ENCODE measurements around the gene CEP68.
A peak's percentile ranks its signal among the peaks of the same experiment; 100 is the strongest.

CEP68 gene

GRCh38 chr2:65059071-65059470, 2.9 kb downstream of the CEP68 start:
- no peak overlapping the region for H3K4me3 ChIP-seq (replicated peaks; ENCODE audit: low read depth, low read length)
- no peak for TF ChIP-seq CTCF (IDR thresholded peaks at IDR 0.05; ENCODE audit: low read depth, low read length, missing control alignments)
- no peak for DNase-seq (ENCODE audit: extremely low read depth, low read depth)

- TF ChIP-seq CTCF (IDR thresholded peaks at IDR 0.05; ENCODE audit: low read depth, low read length, missing control alignments) = no peak
- H3K4me3 ChIP-seq (replicated peaks; ENCODE audit: low read depth, low read length) = no peak overlapping the region
- DNase-seq (ENCODE audit: extremely low read depth, low read depth) = no peak
Observed at GRCh38 chr2:65061146-65061909, 5.1 kb downstream of the CEP68 start.

GRCh38 chr2:65061910-65062339, 5.7 kb downstream of the CEP68 start:
- H3K4me3 ChIP-seq (replicated peaks; ENCODE audit: low read depth, low read length) = no peak overlapping the region
- TF ChIP-seq CTCF (IDR thresholded peaks at IDR 0.05; ENCODE audit: low read depth, low read length, missing control alignments) = no peak
- no peak for DNase-seq (ENCODE audit: extremely low read depth, low read depth)

- no peak for TF ChIP-seq CTCF (IDR thresholded peaks at IDR 0.05; ENCODE audit: low read depth, low read length, missing control alignments)
- H3K4me3 ChIP-seq (replicated peaks; ENCODE audit: low read depth, low read length) = no peak overlapping the region
- DNase-seq (ENCODE audit: extremely low read depth, low read depth) = no peak
Observed at GRCh38 chr2:65062843-65063825, 6.9 kb downstream of the CEP68 start.

- no peak overlapping the region for H3K4me3 ChIP-seq (replicated peaks; ENCODE audit: low read depth, low read length)
- peak; percentile 73 for DNase-seq (ENCODE audit: extremely low read depth, low read depth)
- peak; percentile 60 for TF ChIP-seq CTCF (IDR thresholded peaks at IDR 0.05; ENCODE audit: low read depth, low read length, missing control alignments)
Observed at GRCh38 chr2:65064728-65065552, 8.7 kb downstream of the CEP68 start.
